GM21515 (cell line): ENCODE results near the gene BST1.

Source experiments
- ATAC-seq: cut with Tn5 transposase; IDR thresholded peaks from one replicate; pipeline ENCODE4 v1.9.1; 2021; ENCODE audit not compliant: unreplicated experiment

BST1 gene

GRCh38 chr4:15777697-15778288 lies 74.9 kb downstream of the BST1 start:
- ATAC-seq, result no peak

- ATAC-seq, result peak; percentile 77
Measured at GRCh38 chr4:15778289-15779241, 75.7 kb downstream of the BST1 start, which contains the start of gene CD38. TSS of gene CD38 (plus strand) at chr4:15778328. CDS start at chr4:15778415, 87 bp downstream.

DNA sequence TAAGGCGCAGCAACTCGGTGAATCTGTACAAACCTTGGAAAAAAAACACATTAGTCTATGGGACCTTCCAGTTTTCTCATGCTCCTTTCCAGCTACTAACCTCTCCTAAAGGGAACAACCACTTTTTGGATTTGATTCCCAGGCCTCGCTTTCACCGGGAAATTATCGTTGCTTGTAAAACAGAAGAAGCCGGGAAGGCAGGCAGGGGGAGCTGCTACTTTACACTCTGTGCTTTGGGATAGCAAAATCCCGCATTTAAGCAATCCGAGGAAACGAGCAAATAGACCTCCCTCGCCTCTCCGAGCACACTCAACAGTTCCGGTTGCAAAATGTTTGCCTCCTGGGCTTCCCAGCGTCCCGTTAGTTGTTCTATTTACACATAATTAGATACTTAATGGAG lies 76.4 kb downstream of the BST1 start:
- ATAC-seq, result no peak

DNA sequence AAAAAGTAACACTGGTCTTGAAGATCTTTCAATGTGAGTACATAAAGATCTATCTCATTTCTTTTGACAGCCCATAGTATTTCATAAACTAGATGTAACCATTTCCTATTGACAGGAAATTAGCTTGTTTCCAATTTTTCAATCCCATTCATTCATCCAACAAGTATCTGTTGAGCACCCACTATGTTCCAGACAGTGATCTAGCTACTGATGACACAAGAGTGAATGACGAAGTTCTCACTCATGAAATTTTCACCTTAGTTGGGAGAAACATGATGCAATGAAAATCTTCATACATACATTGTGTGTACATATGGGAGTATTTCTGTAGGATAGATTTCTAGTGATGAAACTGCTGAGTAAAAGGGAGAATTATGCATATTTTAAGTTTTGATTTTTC lies 76.9 kb downstream of the BST1 start:
- no peak for ATAC-seq

GRCh38 chr4:15781427-15782095 lies 78.7 kb downstream of the BST1 start:
- ATAC-seq, result no peak
